GM21360 (cell line): Measurements from ENCODE around the gene BAIAP2.

Source experiments
- ATAC-seq: cut with Tn5 transposase; IDR thresholded peaks from one replicate; pipeline ENCODE4 v1.9.1; 2021; ENCODE audit warnings: mild to moderate bottlenecking, moderate library complexity; ENCODE audit not compliant: unreplicated experiment

BAIAP2 gene

DNA sequence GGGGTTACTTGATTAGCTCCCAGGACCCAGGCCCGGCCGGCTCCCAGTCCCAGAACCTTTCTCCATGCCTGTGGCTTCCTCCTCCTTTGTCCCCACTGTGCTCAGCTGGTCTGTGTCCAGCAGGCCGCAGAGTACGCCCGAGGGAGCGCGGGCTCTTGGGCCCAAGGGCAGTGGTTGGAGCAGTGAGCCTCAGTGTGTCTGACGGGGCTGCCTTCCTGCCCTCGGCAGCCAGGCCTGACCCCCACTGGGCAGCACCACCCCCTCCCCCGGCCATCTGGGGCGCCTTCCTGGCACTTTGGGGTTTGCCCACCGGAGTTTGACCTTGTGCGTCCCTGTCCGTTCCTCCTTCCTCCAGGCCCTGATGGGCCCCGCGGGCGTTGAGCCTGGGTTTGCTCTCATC is 67.9 kb downstream of the BAIAP2 start:
- ATAC-seq = no peak

DNA sequence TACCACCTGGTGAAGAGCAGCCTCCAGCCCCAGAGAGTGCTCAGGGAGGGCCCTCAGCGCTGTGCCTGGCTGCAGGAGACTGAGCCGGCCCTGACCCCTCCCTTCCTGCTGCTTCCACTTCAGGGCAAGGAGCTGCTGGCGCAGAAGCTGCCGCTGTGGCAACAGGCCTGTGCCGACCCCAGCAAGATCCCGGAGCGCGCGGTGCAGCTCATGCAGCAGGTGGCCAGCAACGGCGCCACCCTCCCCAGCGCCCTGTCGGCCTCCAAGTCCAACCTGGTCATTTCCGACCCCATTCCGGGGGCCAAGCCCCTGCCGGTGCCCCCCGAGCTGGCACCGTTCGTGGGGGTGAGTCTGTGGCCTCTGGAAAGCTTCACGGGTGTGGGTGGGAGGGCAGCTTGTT is 68.4 kb downstream of the BAIAP2 start:
- no peak for ATAC-seq

DNA sequence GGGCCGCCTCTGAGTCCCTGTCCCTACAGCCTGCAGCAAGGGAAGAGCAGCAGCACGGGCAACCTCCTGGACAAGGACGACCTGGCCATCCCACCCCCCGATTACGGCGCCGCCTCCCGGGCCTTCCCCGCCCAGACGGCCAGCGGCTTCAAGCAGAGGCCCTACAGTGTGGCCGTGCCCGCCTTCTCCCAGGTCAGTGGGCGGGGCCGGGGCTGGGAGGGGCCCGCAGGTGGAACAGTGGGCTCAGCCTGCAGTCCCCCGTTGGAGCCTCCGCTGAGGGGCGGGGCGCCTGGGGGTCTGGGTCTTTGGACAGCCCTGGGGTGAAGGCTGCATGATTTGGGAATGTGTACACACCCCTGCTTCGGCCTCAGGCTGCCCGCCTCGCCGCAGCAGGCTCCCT is 71.8 kb downstream of the BAIAP2 start:
- ATAC-seq = no peak

DNA sequence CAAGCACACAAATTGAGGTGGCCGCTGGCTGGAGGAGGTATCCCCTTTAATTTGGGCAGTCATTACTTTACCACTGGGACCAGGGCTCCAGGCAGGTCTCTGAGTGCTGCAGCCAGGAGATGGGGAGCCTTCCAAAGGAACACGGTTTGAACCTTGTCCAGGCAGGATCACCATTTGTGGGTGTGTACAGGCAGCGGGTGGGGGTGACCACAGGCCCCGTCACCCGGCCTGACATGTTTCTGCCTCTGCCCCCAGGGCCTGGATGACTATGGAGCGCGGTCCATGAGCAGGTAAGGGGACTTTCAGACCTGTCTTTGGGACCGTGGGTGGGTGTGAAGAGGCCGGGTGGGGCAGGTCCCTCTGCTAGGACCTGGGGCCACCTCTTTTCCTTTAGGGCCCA is 73.3 kb downstream of the BAIAP2 start:
- ATAC-seq = no peak

DNA sequence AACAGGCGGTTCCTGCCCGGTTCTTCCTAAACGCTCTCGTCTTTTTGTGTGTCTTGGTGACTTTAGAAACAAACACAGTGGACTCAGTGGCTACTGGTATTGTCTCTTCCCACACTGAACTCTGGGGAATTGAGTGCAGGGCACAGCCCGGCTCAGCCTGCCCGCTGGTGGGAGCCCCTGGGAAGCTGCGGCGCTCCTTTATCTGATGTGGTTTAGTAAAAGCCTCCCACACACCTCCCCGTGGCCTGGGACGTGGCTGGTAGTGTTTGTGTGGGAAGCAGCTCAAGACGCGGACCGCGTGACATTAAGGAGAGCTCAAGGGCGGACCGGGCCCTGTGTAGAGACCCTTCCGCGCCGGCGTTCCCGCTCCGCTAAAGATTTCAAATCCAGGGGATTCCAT is 75.0 kb downstream of the BAIAP2 start:
- no peak for ATAC-seq

DNA sequence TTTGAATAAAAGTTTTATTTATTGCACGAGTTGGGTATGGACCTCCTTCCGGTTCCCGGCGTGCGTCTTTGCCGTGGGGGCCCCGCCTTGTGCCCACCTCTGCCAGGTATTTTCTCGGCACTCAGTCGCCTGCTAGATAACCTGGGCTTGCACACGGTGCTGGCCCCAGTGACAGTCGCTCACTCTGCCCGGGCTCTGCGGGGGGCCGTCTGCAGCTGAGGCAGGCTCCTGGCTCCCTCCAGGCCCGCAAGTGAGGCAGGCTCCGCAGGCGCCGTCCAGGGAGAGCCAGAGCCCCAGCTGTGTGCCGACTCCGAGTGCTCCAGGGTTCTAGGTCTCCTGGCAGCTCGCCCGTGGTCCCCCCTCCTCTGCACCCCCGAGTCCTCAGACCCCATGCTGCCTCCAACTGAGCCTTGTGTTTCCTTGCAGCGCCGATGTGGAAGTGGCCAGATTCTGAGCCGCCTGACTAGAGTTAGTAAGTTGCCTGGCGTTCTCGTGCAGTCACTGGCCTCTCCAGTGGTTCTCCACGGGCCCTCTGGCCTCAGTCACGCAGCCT is 75.6 kb downstream of the BAIAP2 start:
- ATAC-seq = no peak

DNA sequence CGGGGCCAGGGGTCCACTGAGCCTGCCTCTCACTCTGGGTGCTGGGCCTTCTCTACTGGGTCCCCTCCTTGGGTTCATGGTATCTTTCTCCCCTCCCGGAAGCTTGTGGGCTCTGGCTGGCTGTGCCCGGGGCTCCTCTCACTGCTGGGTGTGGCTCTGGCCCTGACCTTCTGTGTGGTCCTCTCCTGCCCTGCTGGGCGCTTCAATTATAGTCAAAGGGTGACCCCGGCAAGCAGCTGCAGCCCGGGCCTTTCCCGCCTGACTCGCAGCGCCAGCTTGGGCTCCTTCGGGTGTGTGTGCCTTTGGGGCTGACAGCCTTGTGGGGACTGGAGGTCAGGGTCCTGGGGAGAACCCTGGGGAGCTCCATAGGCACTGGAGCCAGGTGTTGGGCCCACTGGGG is 76.1 kb downstream of the BAIAP2 start:
- ATAC-seq = no peak

DNA sequence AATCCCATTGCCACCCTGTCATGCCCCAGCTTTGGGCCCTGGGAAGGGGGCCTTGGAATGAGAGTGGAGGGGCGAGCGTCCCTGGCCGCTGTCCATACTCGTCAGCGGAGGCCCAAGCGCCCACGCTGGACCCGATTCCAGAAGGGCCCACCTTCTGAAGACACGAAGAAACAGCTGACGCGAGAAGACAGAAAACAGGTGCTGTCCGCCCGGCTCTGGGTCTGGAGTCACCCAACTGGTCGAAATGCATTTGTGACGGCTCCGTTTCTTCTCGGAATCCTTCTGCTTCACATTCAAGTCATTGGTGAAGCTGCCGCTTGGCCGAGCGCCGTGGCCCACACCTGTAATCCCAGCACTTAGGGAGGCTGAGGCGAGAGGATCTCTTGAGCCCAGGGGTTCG is 77.5 kb downstream of the BAIAP2 start:
- no peak for ATAC-seq

DNA sequence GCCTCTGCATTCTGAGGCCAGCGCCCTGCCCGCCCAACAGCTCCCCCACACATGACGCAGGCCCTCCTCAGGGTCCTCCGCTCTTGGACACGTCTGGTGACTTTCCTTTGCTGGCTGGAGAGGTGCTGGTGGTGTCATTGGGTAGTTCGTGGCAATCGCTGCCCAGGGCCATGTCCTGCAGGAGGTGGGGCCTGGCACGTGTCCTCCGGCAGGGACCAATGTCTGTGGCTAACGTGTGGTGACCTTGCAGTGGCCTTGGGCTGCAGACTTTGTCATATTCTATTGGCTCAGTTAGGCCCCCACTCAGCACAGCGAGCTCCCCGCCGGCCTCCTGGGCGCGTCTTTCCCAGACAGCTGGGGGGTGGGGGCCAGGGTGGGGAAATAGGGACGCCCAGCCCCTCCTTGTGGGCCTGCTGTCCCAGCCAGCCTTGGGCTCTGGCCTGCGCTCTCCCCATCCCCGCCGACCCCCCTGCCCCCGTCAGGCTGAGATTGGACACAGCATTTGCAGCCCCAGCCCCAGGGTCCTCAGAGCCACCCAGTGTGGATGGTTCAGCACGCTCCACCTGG is 78.3 kb downstream of the BAIAP2 start:
- ATAC-seq = no peak

DNA sequence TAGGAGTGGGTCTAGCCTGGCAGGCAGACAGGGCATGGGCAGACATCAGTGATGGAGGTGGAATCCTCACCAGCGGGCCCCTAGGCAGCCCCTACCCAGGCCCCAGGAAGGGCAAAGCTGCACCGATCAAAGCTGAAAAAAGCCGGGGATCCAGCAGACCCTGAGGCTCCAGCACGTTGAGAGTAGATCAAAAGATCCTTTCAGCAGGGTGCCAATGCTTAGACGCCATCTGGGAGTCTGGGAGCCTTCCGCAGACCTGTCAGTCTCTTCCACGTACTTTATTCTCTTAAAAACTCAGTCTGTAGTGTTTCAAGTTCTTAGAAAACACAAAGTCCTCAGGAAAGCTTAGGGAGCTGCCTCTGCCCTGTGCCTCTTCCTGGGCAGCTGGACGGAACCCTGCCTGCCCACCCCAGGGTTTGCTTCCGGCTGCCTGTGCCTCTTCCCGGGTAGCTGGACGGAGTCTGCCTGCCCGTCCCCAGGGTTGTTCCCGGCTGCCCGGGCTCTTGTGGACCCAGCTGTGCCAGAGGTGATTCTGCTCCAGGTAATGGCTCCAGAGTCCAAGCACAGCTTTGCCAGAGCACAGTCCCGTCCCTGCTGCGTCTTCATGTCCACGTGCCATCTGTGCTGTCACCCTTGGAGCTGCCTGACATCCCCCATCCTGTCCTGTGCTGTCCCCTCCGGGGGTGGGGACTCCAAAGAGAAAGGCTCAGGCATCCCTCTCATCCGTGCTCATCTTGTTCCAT is 79.6 kb downstream of the BAIAP2 start:
- ATAC-seq = no peak

DNA sequence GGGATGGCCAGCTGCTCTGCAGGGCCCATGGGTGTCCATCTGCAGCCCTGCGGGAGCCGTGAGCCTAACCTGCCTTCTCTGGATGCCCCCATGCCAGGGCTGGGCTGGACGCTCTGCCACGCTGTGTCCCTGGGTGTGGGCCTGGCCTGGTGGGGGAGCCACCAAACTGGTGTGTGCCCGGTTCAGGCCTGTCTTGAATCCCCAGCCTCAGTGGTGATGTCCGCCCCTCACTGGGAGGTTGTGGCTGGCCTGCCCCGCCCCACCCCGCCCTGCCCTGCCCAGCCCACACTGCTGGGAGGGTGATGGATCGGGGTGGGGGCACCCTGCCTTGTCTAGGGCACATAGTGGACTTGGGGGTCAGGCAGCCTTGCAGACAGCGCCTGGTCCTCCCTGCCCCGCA is 80.3 kb downstream of the BAIAP2 start:
- no peak for ATAC-seq

DNA sequence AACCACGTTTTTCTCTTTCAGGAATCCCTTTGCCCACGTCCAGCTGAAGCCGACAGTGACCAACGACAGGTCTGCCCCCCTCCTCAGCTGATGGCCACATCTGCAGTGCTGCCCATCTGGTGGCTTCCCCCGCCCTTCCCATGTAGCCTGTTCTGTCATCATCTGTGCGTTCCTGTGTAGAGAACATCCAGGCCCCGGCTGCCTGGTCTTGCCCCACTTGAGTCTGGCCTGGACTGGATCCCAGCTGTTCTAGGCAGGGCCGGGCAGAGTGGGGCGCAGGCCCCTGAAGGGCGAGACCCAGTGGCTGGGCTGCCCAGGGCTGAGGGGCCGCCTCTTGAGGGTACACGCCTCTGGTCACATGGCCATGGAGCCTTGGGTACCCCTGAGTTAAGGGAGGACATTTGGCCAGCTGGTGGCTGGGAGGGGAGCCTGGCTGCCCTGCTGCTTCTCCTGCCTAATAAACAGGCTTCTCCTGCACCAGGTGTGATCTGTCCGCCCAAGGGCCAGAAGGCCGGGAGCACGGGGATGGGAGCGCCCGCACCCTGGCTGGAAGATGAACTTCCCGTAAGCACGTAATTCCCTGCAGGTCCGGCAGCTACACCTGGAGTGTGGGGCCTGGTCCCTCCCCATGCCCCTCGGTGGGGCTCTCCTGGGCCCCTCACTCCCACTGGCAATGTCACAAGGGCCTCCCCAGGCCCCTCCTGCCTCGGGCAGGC is 81.0 kb downstream of the BAIAP2 start:
- ATAC-seq = no peak

DNA sequence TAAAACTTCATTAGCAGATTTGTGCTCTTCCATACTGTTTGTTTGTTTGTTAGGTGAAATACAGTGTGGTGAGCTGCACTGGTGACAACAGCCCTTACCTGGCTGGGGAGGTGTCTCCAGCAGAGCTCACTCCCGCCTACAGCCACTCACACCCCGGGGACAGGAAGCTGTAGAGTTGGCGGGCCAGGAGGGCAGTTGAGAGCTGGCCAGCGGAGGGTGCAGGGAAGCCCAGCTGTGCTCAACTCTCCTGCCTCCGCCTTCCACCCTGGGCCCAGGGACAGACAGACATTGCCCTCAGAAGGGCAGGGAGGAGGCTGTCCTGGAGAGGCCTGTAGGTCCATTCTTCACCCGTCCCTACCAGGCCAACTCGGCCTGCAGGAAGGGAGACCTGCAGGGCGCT is 81.8 kb downstream of the BAIAP2 start:
- ATAC-seq = no peak

DNA sequence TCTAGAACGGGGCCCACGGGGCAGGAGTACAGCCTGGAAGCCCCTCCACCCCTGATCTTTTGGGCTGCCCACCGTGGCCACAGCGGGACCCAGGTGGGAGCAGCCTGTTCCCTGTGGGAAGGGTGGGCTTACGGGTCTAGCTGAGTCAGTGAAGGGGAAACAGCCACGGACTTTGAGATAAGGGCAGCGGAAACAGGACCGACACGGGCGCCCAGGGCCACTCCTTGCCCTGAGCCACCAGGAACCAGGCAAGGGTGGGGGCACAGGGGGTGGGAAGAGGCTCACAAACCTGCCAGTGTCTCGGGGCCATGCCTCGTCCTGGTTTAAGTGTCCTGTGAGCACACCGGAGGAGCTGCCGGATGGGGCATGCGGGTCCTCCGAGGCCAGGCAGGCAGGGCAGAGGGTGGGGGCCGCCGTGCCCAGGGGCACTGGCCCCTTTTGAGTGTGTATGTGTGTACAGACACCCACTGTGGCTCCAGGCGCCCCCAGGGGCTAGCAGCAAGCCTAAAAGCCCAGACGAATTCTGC is 82.8 kb downstream of the BAIAP2 start:
- ATAC-seq = no peak

DNA sequence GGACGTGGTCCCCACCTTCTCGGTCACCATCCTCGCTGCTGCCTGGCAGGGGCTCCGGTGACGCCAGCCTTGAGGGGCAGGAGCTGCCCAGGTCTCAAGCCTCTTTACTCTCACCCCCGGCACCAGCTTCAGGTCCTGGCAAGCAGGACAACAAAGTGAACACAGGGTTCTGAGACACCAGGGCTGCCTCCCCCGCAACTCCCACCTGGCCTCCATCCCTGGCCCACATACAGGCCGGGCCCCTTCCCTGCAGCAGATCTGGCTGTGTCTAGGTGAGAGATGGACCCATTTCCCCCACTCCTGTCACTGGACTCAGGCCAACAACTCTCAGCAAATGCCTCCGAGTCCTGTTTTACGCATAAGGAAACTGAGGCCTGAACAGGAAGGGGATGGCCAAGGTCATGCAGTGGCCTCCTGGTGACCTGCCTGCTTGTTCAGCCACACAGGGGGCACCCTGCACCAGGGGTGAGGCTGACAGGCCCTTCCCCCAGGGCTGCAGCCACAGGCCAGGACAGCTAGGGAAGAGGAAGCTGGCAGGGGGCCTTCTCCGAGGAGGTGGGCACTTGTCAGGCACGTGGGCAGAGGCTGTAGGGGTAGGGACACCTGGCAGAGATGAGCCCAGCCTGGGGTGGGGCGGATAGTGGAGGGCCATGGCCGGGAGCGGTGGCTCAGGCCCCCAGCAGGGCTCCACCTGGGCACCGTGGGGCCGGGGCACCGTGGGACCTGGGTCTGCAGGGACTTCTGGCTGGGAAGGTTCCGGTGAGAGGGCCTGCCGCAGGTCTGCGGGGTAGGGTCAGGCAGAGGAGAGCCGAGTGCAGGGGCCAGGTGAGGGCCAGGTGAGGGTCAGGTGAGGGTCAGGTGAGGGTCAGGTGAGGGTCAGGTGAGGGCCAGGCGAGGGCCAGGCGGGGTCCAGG is 83.6 kb downstream of the BAIAP2 start:
- ATAC-seq = no peak

DNA sequence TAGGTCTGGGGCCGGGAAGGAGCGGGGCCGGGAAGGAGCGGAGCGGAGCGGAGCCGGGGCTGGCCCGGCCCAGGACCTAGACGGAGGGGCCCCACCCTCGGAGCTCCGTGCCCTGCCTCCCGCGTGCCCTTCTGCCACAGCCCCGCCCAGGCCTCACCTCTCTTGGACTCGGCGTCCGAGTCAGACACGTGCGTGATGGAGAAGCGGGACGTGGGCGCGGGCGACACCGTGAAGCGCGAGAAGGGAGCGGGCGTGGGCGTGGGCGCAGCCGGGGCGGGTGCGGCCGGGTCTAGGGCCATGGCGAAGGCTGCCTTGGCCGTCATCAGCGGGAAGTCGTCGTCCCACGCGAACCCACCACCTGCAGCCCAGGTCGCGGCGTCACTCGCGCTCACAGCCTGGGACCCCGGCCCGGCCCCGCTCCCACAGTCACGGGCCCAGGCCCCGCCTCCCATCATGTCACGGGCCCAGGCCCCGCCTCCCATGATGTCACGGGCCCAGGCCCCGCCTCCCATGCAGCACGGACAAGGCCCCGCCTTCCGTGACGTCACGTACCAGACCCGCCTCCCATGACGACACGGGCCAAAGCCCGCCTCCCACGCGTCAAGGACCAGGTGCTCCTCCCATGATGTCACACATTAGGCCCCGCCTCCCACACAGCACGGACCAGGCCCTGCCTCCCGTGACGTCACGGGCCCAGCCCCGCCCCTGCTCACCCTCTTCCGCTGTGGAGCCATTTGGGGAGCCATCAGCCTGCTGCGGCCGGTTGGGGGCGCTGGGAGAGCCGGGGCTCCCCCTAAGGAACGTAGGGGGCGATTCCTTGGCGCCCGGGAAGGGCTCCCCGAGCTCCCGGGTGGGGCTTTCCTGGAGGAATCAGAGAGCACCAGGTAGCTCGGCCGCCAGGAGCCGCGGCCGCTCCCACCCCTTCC is 84.5 kb downstream of the BAIAP2 start:
- no peak for ATAC-seq

DNA sequence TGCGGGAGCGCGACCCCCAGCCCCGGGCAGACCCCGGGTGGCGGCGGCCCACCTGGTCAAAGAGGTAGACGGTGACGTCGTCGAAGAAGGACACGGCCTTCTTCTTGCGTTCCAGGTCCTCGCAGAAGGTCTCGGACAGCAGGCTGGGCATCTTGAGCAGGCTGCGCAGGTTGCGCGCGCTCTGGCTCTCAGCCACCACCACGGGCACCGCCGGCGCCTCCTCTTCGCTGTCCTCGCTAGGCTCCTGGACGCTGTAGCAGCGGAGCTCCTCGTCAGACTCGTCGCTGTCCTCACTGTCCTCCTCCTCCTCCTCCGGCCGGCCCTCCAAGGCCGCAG is 85.2 kb downstream of the BAIAP2 start:
- no peak for ATAC-seq

DNA sequence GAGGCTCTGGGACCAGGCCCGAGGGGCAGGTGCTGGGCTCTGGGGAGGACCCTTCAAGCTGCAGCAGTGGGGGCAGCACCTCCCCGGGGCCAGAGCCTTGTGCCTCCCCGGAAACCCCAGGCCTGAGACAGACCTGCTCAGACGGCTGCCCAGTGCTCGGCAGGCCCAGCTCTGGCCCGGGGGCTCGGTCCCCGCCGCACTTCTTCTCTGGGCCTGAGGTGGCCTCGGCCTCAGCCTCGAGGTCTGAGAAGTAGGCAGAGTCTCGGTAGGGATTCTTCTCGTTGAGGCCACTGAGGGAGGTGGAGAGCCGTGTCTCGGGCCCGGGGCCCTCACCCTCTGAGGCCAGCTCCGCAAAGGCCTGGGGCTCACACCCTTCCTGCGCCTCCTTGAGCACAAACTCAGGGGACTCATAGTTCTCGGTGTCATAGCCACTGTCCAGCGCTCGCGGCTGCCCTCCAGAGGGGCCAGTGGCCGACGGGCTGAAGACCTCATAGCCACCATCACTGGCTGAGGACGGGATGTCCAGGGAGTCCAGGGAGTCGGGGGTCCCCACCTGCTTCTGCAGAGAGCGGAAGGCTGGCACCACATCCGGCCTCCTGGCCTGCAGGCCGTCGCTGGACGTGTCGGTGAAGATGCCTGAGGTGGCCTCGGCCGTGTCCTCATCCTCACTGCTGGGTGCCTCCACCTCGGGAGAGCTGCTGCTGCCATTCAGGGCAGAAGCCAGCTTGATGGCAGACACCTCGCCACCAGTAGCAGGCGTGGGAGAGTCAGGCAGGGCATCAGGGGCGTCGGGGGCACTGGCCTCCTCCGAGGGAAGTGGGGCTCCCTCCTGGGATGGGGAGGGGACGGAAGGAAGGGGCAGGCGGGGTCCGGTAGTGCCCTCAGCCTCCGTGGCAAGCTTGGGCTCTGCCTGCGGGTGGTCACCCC is 86.0 kb downstream of the BAIAP2 start:
- ATAC-seq = no peak
